Measurements from ENCODE around the gene PRKCI.

DNA sequence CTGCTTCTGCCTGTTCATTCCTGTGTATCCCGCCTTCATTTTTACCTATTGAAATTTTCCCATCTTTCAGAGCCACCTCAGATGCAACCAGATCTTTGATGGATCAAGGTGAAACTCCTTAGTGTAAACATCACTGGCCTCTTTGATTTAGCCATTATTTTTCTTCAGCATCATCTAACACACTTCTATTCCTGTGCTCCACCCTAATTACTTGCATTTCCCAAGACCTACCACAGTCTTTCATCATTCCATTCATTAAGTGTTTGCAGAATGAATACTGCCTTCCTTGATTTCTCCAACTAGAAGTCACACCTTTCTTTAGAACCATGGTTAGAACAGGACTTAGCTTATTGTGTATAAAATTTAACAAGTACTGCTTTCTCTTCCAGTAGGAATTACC, 79.8 kb downstream of the PRKCI start:
- TF ChIP-seq, protein P1, sequence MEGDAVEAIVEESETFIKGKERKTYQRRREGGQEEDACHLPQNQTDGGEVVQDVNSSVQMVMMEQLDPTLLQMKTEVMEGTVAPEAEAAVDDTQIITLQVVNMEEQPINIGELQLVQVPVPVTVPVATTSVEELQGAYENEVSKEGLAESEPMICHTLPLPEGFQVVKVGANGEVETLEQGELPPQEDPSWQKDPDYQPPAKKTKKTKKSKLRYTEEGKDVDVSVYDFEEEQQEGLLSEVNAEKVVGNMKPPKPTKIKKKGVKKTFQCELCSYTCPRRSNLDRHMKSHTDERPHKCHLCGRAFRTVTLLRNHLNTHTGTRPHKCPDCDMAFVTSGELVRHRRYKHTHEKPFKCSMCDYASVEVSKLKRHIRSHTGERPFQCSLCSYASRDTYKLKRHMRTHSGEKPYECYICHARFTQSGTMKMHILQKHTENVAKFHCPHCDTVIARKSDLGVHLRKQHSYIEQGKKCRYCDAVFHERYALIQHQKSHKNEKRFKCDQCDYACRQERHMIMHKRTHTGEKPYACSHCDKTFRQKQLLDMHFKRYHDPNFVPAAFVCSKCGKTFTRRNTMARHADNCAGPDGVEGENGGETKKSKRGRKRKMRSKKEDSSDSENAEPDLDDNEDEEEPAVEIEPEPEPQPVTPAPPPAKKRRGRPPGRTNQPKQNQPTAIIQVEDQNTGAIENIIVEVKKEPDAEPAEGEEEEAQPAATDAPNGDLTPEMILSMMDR (IDR thresholded peaks at IDR 0.05 in 4 of 5, conservative IDR thresholded peaks at IDR 0.05 in 1 of 5): no peak
- no peak for TF ChIP-seq POLR2A (IDR thresholded peaks at IDR 0.05)
